GM19455 (cell line): ENCODE data around the gene ID1.

Experiments
- ATAC-seq: cut with Tn5 transposase; IDR thresholded peaks from one replicate; pipeline ENCODE4 v1.9.1; 2021; ENCODE audit not compliant: unreplicated experiment

ID1 gene, protein sequence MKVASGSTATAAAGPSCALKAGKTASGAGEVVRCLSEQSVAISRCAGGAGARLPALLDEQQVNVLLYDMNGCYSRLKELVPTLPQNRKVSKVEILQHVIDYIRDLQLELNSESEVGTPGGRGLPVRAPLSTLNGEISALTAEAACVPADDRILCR

DNA sequence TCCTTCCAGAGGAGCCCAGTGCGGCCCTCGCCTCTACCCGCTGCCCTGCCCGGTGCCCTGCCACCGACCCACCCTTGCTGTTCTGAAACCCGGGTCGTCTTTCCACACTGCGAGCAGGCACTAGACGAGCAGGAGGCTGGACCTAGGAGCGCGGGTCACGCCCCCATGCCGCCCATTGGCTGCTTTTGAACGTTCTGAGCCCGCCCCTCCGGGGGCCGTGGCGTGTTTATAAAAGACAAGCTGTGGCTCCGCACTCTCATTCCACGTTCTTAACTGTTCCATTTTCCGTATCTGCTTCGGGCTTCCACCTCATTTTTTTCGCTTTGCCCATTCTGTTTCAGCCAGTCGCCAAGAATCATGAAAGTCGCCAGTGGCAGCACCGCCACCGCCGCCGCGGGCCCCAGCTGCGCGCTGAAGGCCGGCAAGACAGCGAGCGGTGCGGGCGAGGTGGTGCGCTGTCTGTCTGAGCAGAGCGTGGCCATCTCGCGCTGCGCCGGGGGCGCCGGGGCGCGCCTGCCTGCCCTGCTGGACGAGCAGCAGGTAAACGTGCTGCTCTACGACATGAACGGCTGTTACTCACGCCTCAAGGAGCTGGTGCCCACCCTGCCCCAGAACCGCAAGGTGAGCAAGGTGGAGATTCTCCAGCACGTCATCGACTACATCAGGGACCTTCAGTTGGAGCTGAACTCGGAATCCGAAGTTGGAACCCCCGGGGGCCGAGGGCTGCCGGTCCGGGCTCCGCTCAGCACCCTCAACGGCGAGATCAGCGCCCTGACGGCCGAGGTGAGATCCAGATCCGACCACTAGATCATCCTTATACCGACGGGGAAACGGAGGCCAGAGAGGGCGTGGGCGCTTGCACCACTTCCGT is at the start of gene ID1:
ID1 (plus strand) TSS at position 259 of the 871 bp plus-strand sequence; CDS start at position 358, 99 bp downstream.
- peak; percentile 75 for ATAC-seq

DNA sequence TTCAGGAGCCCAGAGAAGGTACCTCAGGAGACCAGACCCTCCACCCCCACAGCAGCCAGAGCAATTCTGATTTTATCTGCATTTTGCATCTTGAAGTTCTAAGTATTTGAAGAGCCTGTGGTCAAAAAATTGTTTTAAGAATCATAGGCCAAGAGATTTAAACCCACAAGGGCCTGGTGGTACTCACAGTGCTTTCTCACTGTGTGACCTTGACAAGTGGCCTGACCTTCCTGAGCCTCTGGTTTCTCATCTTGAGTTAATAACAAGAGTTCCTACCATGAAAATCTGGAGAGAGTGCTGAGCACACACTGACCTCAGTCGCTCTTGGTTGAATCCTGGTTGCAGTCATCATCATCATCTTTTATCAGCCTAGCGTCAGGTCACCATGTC is 45.4 kb upstream of the ID1 start:
- ATAC-seq = no peak

DNA sequence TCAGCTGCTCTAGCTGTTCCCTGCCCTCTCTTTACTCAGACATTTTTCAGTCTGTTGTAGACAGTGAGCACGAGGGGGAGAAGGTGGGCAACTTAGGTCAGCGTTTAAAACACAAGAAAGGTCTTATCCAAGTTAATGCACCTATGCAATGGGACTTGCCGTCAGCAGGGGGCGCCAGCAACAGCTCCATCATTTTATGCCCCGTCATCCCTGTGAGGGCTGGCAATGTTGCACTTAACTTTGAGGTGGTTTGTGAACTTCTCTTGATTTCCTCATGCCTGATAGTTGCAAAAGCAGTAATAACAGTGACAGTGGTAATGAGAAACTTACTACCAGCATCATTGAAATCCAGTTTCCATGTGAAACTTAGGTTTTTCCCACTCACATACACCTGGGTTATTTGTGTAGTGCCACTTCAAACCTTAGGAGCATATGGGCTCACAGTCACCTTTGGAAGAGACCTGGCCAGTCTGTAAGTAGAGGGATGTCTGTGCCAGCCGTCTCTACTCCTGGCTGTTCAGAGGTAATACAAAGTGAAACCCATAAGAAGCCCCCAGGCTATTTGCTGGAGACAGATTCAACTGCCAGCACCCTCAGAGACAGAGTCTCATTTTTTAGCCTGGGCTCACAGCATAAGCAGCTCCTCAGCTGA is 44.9 kb upstream of the ID1 start:
- ATAC-seq = no peak

DNA sequence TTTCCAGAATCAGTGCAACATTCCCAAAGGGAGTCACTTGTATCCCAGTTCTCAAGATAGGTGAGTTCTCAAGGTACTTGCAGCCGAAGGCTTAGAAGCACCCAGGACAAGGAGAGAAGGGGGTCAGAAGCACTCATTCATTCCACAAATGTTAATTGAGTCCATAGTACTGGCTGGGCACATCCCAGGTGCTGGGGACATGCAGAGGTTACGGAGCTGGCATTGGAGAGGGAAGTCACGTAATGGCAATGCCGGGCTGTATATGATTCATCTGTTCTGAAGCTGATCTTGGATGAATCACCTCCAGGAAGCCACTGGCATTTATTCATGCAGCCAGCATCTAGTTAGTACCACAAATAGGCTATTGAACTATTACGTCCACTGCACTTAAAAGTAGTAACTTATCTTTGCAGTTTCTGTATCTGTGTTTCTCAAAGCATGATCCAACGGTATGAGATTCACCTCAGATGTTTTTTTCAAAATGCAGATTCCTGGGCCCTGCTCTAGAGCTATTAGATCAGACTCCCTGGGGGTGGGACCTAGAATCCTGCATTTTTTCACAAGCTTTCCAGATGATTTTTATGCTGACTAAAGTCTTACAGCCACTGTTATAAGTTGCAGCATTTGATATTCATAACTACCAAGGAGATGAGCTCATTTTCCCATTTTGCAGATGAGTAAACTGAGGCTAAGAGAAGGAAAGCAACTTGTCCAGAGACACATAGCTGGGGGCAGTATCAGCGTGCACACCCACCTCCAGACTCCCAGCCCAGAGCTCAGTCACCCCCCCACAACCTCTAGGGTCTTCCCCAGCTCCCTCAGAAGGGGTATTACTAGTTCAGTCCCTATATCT is 44.1 kb upstream of the ID1 start:
- ATAC-seq = no peak

DNA sequence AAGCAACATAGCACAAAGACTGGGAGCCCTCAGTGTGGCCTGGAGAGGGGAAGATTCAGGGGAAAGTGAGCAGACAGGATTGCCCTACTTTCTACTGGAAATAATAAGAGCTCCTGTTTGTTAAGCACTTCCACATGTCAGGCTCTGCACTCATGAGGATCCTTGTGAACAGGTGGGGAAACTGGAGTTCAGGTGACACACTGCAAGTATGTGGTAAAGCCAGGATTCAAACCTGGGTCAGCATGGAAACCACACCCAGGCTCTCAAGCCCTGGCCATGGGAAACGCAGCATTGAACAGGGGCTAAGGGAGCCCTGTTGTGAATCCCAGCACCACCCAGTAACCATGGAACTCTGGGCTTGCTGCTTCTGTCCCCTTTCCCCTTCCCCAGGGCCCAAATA is 42.8 kb upstream of the ID1 start:
- ATAC-seq = no peak

DNA sequence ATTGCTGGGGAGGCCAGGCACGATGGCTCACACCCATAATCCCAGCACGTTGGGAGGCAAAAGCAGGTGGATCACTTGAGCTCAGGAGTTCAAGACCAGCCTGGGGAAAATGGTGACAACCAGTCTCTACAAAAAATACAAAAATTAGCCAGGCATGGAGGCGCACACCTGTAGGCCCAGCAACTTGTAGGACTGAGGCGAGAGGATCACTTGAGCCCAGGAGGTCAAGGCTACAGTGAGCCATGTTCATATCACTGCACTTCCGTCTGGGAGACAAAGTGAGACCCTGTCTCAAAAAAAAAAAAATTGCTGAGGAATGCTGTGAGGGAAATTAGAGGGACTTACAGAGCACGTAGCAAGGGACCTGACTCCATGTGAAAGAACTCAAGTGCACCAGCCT is 40.8 kb upstream of the ID1 start:
- no peak for ATAC-seq

DNA sequence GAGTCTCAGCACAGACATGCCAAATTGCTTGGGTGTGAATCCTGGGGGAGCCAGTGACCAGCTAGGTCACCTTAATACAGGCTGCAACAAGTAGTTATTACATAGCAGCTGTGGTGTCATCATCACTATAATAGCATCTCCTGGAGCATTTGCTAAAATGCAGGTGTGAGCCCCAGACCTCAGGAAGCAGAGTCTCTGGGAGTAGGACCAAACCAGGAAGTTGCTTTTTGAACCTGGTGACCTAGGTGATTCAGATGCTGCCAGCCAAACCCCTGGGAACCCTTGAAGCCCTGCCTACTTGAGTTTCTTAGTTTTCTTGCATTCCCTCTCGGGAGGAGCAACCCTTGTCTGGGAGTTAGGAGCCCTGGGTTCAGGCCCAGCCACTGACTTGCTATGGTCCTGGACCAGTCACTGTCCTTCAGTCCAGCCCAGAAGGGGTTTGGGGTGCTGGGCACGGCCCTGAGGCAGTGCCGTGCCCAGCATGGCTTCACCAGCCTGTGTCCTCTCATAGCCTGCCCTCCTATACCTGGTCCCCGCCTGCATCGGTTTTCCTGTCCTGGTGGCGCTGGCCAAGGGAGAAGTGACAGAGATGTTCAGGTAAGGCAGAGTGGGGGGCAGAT is 39.3 kb upstream of the ID1 start:
- no peak for ATAC-seq

DNA sequence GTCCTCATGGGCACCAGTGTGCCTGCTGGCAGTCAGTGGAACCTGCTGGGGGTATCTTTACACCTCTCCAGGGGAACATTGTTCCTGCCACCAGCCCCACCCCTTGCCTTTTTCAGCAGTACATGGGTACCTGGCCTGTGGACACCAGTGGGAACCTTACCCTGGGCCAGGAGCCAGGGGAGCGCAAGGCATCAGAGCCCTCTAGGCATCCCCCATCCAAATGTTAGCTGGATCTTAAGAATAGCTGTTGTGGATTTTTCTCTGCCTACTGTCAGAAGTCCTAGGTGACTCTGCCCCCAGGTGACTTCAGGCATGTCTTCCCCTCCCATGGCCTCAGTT is 38.8 kb upstream of the ID1 start:
- no peak for ATAC-seq

DNA sequence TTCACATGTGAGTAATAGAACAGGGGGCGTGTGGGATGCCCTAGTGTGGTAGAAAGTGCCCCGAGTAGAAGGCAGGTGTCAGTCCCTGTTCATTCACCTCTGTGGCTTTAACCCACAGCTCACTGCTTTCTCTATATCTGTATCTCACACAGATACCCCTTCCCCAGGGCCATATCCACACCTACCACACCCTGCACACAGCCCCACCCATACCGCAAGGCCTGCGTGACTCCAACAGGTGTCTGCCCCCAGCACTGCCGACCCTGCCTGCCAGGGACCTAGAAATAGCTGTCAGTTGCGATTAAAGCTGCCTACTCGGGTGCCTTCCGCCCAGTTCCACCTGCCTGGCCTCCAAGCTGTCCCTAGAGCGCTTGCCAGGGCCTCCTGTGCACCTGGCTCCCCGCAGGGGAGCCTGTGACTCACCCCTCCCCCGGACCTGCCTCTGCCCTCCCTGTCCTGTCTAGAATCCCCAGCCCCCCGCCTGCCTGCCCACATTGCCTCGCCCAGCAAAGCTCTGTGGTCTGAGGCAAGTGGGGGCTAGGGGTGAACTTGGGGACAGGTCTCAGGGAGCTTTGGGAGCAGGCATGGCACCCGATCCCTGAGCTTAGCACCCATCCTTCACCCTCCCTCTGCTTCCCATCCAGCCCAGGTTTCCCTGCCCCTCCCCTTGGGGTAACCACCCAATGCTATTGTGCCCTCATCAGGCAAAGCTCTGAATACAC is 38.3 kb upstream of the ID1 start:
- no peak for ATAC-seq

DNA sequence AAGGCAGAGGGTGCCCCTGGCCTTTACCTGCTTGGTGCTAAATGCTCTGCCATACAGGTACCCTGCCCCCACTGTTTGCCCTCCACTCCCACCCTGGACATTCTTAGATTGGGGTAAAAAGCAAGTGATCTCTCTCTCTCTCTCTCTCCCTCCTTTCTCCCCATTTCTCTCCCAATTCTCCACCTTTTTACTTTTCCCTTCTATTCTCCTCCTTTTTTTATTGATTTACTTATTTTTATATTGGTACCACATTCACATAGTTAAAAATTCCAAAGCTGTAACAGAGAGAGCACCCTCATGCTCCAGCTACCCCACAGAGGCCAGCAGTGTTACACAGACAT is 37.7 kb upstream of the ID1 start:
- no peak for ATAC-seq

DNA sequence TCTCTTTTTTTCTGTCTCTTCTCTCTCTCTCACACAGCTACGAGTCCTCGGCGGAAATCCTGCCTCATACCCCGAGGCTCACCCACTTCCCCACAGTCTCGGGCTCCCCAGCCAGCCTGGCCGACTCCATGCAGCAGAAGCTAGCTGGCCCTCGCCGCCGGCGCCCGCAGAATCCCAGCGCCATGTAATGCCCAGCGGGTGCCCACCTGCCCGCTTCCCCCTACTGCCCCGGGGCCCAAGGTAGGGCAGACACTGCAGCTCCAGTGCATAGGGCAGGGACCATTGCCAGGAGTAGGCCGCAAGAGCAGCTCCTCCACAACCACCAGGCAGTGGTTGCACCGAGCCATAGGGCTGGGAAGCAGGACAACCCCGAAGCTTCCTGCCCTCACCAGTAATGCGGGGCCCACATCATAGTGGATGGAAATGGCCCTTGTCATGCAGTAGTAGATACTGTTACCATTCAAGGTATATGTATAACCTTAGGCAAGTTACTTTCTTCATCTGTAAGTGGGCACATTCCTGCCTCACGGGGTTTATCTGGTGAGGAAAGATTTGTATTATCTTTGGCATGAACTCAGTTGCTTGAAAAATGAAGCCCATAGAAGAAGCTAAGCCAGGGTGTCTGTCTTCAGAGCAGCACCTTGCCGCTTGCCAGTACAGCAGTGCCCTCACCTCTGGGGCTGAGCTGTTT is 36.9 kb upstream of the ID1 start:
- ATAC-seq = no peak

DNA sequence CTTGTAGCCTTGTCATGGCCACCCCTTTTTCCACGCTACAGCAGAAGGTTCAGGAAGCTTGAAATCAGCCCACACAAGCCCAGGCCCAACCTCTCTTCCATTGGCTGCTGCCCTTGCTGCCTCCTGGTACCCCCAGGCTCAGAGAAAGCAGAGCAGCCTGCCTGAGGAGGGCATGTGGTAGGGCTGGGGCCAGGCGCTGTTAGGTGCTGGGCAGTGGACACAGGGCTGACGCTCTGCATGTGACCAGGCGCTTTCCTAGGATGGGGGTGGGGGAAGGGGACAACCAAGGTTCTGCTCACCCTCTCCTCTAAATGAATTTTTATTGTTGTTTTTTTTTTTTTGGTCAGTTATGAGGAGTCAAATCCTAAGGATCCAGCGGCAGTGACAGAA is 36.3 kb upstream of the ID1 start:
- no peak for ATAC-seq

DNA sequence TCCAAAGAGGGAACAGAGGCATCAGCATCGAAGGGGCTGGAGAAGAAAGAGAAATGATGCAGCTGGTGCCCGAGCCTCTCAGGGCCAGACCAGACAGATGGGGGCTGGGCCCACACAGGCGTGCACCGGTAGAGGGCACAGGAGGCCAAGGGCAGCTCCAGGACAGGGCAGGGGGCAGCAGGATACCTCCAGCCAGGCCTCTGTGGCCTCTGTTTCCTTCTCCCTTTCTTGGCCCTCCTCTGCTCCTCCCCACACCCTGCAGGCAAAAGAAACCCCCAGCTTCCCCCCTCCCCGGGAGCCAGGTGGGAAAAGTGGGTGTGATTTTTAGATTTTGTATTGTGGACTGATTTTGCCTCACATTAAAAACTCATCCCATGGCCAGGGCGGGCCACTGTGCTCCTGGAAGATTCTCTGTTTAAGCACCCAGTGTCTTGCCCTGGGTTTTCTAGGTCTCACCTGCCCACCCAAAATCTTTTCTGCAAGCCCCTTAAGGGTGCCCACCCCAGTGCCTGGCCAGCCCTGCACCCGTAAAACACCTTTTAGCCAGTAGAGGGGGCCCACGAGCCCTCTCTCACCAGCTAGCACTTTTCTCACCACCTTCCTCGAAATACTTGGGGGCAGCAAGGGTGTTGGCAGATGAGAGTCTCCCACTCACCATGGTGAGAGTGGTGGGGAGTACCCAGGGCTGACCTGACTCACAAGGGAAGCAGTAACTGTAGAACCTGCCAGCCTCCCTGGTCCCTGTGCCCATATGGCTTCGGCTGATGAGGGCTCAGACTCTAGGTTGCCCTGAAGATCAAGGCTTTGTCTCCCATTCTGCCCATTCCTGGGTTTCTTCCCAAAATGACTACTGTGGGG is 35.7 kb upstream of the ID1 start:
- no peak for ATAC-seq

DNA sequence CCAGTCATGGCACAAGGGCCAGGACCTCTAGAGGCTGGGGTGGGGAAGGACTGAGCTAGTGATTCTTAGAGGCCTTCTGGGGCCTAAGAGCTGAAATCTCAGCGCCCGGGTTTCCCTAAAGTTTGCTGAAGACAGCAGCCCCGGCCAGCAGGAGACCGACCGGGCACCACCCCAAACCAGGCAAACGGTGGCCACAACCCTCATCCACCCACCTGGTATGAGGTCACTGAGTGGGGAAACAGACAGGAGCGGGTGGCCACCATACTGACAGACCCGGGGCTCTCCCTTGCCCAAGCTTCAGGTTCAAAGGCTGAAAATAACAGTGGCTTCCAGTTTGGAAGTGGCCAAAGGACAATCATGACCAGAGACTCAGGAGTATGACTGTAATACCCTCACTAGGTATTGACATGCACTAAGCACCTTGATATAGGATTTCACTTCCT is 35.0 kb upstream of the ID1 start:
- ATAC-seq = no peak

DNA sequence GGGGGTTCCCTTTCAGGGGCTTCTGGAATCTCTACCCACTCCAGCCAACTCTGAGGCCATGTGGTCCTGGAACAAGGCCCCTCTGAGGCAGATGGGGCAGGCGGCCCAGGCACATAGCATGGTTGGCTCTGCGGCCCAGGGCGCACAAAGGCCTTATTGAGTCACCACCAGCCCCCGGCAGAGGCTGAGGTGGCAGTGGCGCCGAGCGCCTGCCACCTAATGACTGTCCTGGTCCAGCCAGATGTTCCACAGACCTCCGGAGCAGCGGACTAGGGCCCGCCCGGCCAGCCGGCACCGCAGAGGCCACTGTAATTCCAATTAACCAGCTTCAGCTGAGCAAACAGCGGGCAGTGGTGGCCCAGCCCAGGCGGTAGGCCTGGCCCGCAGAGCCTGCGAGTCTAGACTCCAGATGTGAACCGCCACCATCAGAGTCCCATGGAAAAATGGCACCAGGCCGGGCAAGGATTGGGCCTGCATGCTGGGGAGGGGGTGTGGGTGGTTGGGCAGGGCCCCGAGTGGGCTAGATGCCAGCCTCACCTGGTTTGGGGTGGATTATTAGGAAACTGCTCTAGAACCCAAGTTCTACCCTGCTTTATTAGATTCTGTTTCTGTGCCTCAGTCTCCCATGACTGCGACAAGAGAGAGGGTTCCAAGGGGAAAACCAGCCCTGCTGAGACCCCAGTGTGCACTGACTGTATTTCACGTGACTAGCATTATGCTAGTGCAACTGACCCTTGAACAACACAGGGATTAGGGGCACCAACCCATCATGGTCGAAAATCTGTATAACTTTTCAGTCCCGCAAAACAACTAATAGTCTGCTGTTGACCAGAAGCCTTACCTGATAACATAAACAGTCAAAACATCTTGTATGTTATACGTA is 34.1 kb upstream of the ID1 start:
- ATAC-seq = no peak

DNA sequence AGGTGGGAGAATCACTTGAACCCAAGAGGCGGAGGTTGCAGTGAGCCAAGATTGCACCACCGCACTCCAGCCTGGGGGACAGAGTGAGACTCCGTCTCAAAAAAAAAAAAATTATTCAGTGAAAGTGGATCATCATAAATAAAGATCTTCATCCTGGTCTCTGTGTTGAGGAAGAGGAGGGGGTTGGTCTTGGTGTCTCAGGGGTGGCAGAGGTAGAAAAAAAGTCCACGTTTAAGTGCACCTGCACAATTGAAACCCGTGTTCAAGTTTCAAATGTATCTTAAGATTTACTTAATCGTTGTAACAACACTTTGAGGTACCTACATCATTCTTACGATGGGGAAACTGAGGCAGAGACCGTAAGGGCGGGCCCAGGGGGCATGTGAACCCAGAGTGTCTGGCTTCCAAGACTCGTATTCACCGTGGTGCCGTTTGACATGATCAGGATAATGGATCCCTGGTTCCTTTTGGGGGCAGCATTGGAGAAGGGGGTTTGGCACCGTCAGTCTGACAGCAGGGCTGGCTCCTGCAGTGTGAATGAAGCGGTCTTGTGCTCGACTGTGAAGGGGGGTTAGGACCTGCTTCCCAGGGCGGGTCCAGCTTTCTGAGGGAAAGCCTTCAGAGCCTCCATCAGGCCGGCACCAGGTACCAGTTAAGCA is 32.9 kb upstream of the ID1 start:
- ATAC-seq = no peak
